Stimulated activated CD4-positive, alpha-beta T cell treated with anti-CD3 and anti-CD28 coated beads, Interleukin-12 subunit alpha, Interleukin-12 subunit beta, amount 100 ng/mL, for 4 hours (primary cell): ENCODE results near the gene COPS3.
"Not testable (repeated sequence)": the region's sequence is repeated elsewhere in the genome, so short reads cannot be mapped to it uniquely, and the experiment has no call there.

Experiments used
- DNase-seq: peaks from one replicate; pipeline ENCODE4 v3.0.0-alpha.2; 2020

Gene COPS3

GRCh38 chr17:17301659-17302058 lies 20.6 kb upstream of the COPS3 start:
- DNase-seq = not testable (repeated sequence)

GRCh38 chr17:17300624-17301568 lies 19.9 kb upstream of the COPS3 start:
- DNase-seq = peak; percentile 59

- DNase-seq = no peak
Observed at GRCh38 chr17:17298108-17298507, 17.1 kb upstream of the COPS3 start.

GRCh38 chr17:17297217-17297616 lies 16.2 kb upstream of the COPS3 start:
- DNase-seq = no peak

GRCh38 chr17:17295141-17295540 lies 14.1 kb upstream of the COPS3 start:
- no peak for DNase-seq

GRCh38 chr17:17289701-17290100 lies 8.7 kb upstream of the COPS3 start:
- no peak for DNase-seq

- no peak for DNase-seq
Observed at GRCh38 chr17:17289086-17289485, 8.0 kb upstream of the COPS3 start.

- DNase-seq = no peak
Observed at GRCh38 chr17:17285951-17286350, 4.9 kb upstream of the COPS3 start.

- no peak for DNase-seq
Observed at GRCh38 chr17:17279316-17279715, 1.7 kb downstream of the COPS3 start.

GRCh38 chr17:17277431-17277830 lies 3.6 kb downstream of the COPS3 start:
- DNase-seq = not testable (repeated sequence)

GRCh38 chr17:17275971-17276370 lies 5.1 kb downstream of the COPS3 start:
- DNase-seq = no peak

- DNase-seq = peak; percentile 17
Observed at GRCh38 chr17:17269926-17270773, 10.9 kb downstream of the COPS3 start.

GRCh38 chr17:17264430-17264829 lies 16.6 kb downstream of the COPS3 start:
- no peak for DNase-seq

GRCh38 chr17:17258998-17259397 lies 22.0 kb downstream of the COPS3 start:
- no peak for DNase-seq

GRCh38 chr17:17258011-17258410 lies 23.0 kb downstream of the COPS3 start:
- no peak for DNase-seq

- DNase-seq = no peak
Observed at GRCh38 chr17:17256316-17256715, 24.7 kb downstream of the COPS3 start.

- not testable (repeated sequence) for DNase-seq
Observed at GRCh38 chr17:17255689-17256088, 25.4 kb downstream of the COPS3 start.

GRCh38 chr17:17254036-17254435 lies 27.0 kb downstream of the COPS3 start:
- no peak for DNase-seq

- DNase-seq = no peak
Observed at GRCh38 chr17:17253406-17253805, 27.6 kb downstream of the COPS3 start.

- DNase-seq = no peak
Observed at GRCh38 chr17:17252149-17252661, 28.8 kb downstream of the COPS3 start.

- DNase-seq = no peak
Observed at GRCh38 chr17:17246879-17247278, 34.2 kb downstream of the COPS3 start.

GRCh38 chr17:17243163-17243562 lies 37.9 kb downstream of the COPS3 start:
- DNase-seq = no peak

- DNase-seq = no peak
Observed at GRCh38 chr17:17242246-17242645, 38.8 kb downstream of the COPS3 start.

GRCh38 chr17:17241656-17242055 lies 39.4 kb downstream of the COPS3 start:
- no peak for DNase-seq
